Panc1 (cell line): ENCODE results near the gene POLG. TPM values are rescaled to one million over a fixed set of nuclear protein-coding genes. Genes with fewer than 3 reads are reported as not detected.
A peak's percentile ranks its signal among the peaks of the same experiment; 100 is the strongest.

ENCODE experiments used
- ATAC-seq: fragments of 200-7000 bp; cut with Tn5 transposase; 2 replicates; pipeline ENCODE4 v1.9.1; 2020; ENCODE audit warnings: mild to moderate bottlenecking, moderate library complexity
- Bru-seq: library from RNA; stranded (reverse); fragments of 400-500 nt; gene quantifications from one replicate; lab custom pipeline; 2021; lab: Mats Ljungman, UMichigan
- BruChase-seq, 2 experiments: library from RNA; stranded (reverse); fragments of 400-500 nt; gene quantifications; one replicate each; lab custom pipeline; 2021; lab: Mats Ljungman, UMichigan
- BruUV-seq: library from RNA; stranded (reverse); fragments of 400-500 nt; replicated peaks from 2 replicates; lab custom pipeline; 2021; lab: Mats Ljungman, UMichigan
- CTCF ChIA-PET: fragments of 300-600 bp; sonication (Branson Sonifier 250); formaldehyde crosslinking; loops from one replicate; lab custom pipeline; 2022; ENCODE audit warnings: antibody characterized with exemption; lab: Charles Lee
- POLR2A ChIA-PET: fragments of 300-600 bp; sonication (Branson Sonifier 250); formaldehyde crosslinking; loops from one replicate; lab custom pipeline; 2022; ENCODE audit warnings: antibody characterized with exemption; lab: Charles Lee
- DNase-seq: peaks from one replicate; pipeline ENCODE4 v3.0.0-alpha.2; 2010; ENCODE audit warnings: low read depth, low spot score
- H3K27ac ChIP-seq: 2 replicates; pipeline ENCODE4 v1.5.1; 2011; ENCODE audit warnings: mild to moderate bottlenecking, low read length, inconsistent platforms
- H3K27me3 ChIP-seq: fragments of 200-500 bp; sonication (Bioruptor generic); 2 replicates; pipeline ENCODE4 v1.6.0; 2014; ENCODE audit warnings: low read length, inconsistent platforms; ENCODE audit not compliant: control insufficient read depth, insufficient read depth
- H3K36me3 ChIP-seq: fragments of 200-500 bp; sonication (Bioruptor generic); 2 replicates; pipeline ENCODE4 v1.5.1; 2014; ENCODE audit warnings: inconsistent platforms, mild to moderate bottlenecking, low read length, moderate library complexity; ENCODE audit not compliant: control insufficient read depth, insufficient read depth
- H3K4me1 ChIP-seq: 2 replicates; pipeline ENCODE4 v1.5.1; 2011; ENCODE audit warnings: inconsistent platforms, mild to moderate bottlenecking, low read length, moderate library complexity; ENCODE audit not compliant: control insufficient read depth, insufficient read depth
- H3K4me3 ChIP-seq, 2 experiments: 2 replicates each; pipeline ENCODE4 v1.5.1; 2011 to 2012; ENCODE audit warnings: low read depth in 2 of 2, low read length in 2 of 2, mild to moderate bottlenecking in 2 of 2, inconsistent platforms in 1 of 2, moderate library complexity in 1 of 2
- H3K9me3 ChIP-seq: fragments of 200-500 bp; sonication (Bioruptor generic); 2 replicates; pipeline ENCODE4 v1.5.1; 2014; ENCODE audit warnings: low read depth, mild to moderate bottlenecking, inconsistent platforms, low read length, moderate library complexity; ENCODE audit not compliant: control insufficient read depth, insufficient read depth
- POLR2AphosphoS5 ChIP-seq: IDR thresholded peaks from 2 replicates; pipeline ENCODE4 v1.6.1; 2012; ENCODE audit warnings: mild to moderate bottlenecking, low read depth, low read length, moderate library complexity
- SIN3A ChIP-seq: IDR thresholded peaks from 2 replicates; pipeline ENCODE4 v1.6.1; 2012; ENCODE audit warnings: low read depth, mild to moderate bottlenecking, low read length, moderate library complexity, borderline replicate concordance; ENCODE audit not compliant: insufficient read depth
- TCF7L2 ChIP-seq: IDR thresholded peaks from 2 replicates; pipeline ENCODE4 v1.6.1; 2011; ENCODE audit warnings: mild to moderate bottlenecking, low read depth, low read length, inconsistent platforms
- in situ Hi-C: cut with HindIII; loops from 2 replicates; pipeline ENCODE4 v1.10.0; 2016; ENCODE audit warnings: low sequenced_read_pairs, low pct_unique_long_range_greater_than_20kb
- intact Hi-C: fragments of 100-400 bp; cut with micrococcal nuclease; formaldehyde crosslinking; loops from one replicate; pipeline ENCODE4 v1.10.0; 2022; ENCODE audit not compliant: unreplicated experiment
- long read RNA-seq: library from polyadenylated mRNA; unstranded; transcript quantifications from one replicate; pipeline ENCODE4 v2.0.0, GENCODE V29; 2021; ENCODE audit not compliant: unreplicated experiment
- polyA plus RNA-seq: library from polyadenylated mRNA; unstranded; fragments of >200 nt; gene quantifications from one replicate; pipeline ENCODE4 v1.2.1, GENCODE V29; 2012; ENCODE audit warnings: missing spikeins; ENCODE audit not compliant: insufficient read length
- total RNA-seq: library from RNA; stranded (reverse); gene quantifications from one replicate; pipeline ENCODE4 v1.2.1, GENCODE V29; 2021; ENCODE audit not compliant: unreplicated experiment
- TF ChIP-seq, protein P1 (sequence below): fragments of 450-650 bp; IDR thresholded peaks from 2 replicates; pipeline ENCODE4 v1.5.1; 2017; ENCODE audit warnings: mild to moderate bottlenecking
- TF ChIP-seq, protein P2 (sequence below), 2 experiments: IDR thresholded peaks; 2 replicates each; pipeline ENCODE4 v1.6.1; 2011 to 2012; ENCODE audit warnings: low read depth in 2 of 2, control low read depth in 1 of 2, low read length in 1 of 2, mild to moderate bottlenecking in 1 of 2, moderate library complexity in 1 of 2; ENCODE audit not compliant: insufficient read depth in 1 of 2

The POLG gene
- total RNA-seq (95.2 TPM), Bru-seq, nascent RNA (percentile 92 among the genes with signal in this experiment), BruChase-seq, experiment 1, labeled RNA remaining after a 2-hour chase (percentile 92 among the genes with signal in this experiment), BruChase-seq, experiment 2, labeled RNA remaining after a 6-hour chase (percentile 90 among the genes with signal in this experiment)
- 84.2 TPM for polyA plus RNA-seq
- long read RNA-seq, full-length matches to known transcripts: 51 of 123 reads
- long read RNA-seq, partial matches to known transcripts: 41 of 123 reads
- long read RNA-seq, other reads (novel, unspliced or antisense): 31 of 123 reads

DNA sequence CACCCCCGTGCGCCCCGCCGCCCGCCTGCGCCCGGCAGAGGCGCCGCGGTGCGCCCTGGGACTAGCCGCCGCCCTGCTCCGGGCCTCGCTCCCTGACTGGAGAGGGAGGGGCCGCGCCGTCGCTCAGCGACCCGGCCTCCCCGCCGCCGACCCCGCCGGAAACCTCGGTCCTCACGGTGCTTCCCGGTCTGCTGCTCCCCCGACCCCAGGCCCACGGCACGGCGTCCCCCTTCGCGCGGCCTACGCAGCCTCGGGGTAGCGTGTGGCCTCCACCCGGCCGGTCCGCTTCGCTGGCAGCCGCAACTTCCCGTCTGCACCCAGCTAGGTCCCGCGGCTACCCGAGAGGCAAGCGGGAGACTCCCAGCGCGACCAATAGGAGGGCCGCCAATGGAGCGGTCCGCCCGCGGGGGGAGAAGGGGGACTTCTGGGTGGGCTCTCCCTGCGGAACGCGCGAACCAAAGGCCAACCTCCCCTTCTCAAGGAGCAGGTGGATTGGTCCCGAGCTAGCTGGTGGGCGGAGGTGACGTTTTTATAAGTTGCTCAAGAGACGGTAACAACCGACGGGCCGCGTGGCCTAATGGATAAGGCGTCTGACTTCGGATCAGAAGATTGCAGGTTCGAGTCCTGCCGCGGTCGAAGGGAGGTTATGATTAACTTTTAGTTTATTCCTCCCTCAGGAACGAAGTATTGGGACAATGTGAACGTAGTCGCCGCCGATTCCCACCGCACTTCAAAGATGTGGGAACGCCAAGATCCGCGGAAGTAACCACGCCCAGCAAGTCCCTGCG lies at the start of gene POLG:
POLG (minus strand) TSS at position 315 of the 788 bp plus-strand sequence. CDS start 1,070 bp downstream, outside the sequence.
- ATAC-seq (peak; percentile 95), DNase-seq (peak; percentile 97)
- in situ Hi-C loops: no loop called here
- POLR2A ChIA-PET: interaction anchor here (0.7 kb wide), 1 partner anchor 37 kb away, joined by 3 read pairs; no protein-coding TSS in a partner anchor
- peaks cover 32% of the 10 kb centered on the region for H3K4me1 ChIP-seq
- H3K4me3 ChIP-seq: peak within 1 kb of the TSS; percentile 95 to 96
- intact Hi-C loops: no loop called here
- peak within 1 kb of the TSS; percentile 93 for H3K27ac ChIP-seq
- BruUV-seq: no TSS peak
- TF ChIP-seq TCF7L2: peak; percentile 96
- TF ChIP-seq POLR2AphosphoS5: peak; percentile 97
- TF ChIP-seq, protein P1, sequence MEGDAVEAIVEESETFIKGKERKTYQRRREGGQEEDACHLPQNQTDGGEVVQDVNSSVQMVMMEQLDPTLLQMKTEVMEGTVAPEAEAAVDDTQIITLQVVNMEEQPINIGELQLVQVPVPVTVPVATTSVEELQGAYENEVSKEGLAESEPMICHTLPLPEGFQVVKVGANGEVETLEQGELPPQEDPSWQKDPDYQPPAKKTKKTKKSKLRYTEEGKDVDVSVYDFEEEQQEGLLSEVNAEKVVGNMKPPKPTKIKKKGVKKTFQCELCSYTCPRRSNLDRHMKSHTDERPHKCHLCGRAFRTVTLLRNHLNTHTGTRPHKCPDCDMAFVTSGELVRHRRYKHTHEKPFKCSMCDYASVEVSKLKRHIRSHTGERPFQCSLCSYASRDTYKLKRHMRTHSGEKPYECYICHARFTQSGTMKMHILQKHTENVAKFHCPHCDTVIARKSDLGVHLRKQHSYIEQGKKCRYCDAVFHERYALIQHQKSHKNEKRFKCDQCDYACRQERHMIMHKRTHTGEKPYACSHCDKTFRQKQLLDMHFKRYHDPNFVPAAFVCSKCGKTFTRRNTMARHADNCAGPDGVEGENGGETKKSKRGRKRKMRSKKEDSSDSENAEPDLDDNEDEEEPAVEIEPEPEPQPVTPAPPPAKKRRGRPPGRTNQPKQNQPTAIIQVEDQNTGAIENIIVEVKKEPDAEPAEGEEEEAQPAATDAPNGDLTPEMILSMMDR: no peak
- peak; percentile 93; the same call in 1 of the 2 replicates for TF ChIP-seq SIN3A
- TF ChIP-seq, protein P2, sequence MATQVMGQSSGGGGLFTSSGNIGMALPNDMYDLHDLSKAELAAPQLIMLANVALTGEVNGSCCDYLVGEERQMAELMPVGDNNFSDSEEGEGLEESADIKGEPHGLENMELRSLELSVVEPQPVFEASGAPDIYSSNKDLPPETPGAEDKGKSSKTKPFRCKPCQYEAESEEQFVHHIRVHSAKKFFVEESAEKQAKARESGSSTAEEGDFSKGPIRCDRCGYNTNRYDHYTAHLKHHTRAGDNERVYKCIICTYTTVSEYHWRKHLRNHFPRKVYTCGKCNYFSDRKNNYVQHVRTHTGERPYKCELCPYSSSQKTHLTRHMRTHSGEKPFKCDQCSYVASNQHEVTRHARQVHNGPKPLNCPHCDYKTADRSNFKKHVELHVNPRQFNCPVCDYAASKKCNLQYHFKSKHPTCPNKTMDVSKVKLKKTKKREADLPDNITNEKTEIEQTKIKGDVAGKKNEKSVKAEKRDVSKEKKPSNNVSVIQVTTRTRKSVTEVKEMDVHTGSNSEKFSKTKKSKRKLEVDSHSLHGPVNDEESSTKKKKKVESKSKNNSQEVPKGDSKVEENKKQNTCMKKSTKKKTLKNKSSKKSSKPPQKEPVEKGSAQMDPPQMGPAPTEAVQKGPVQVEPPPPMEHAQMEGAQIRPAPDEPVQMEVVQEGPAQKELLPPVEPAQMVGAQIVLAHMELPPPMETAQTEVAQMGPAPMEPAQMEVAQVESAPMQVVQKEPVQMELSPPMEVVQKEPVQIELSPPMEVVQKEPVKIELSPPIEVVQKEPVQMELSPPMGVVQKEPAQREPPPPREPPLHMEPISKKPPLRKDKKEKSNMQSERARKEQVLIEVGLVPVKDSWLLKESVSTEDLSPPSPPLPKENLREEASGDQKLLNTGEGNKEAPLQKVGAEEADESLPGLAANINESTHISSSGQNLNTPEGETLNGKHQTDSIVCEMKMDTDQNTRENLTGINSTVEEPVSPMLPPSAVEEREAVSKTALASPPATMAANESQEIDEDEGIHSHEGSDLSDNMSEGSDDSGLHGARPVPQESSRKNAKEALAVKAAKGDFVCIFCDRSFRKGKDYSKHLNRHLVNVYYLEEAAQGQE (IDR thresholded peaks at IDR 0.05; ENCODE audit: insufficient read depth in 1 of 2, low read depth in 2 of 2, low read length in 1 of 2): no peak
- H3K9me3 ChIP-seq: no peaks in the 10 kb centered on the region
- H3K36me3 ChIP-seq: peaks cover 33% of the 10 kb centered on the region
- no peaks in the 10 kb centered on the region for H3K27me3 ChIP-seq
- CTCF ChIA-PET: interaction anchor here (0.5 to 0.8 kb wide), 2 partner anchors 22 to 94 kb away, joined by 4 to 10 read pairs; no protein-coding TSS in a partner anchor

DNA sequence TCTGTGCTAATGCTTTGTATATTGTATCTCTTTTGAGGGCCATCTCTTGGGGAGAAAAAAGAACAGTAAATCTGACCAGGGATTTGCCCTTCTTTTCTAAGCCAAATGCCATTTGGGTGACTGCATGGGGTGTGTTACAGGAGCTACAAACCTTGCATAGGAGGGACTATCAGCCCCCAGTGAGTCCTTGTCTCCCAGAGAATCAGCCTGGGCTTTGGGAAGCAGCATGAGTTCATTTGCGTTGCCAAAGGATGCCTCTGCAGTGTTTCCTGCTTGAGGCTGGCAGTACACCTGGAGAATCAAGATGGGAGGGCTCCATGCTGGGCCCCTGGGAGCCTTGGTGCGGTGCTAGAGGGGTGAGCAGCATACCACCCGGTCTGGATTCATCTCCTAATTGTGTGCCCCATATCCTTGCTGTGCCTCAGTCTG lies 49.6 kb upstream of the POLG start:
- Histone ChIP-seq H3K27me3 (no peaks in the 10 kb centered on the region; the same call in 1 of the 2 replicates), H3K27ac (no peak overlapping the region), H3K4me3 (no peak overlapping the region), H3K36me3 (no peaks in the 10 kb centered on the region), H3K9me3 (no peaks in the 10 kb centered on the region), H3K4me1 (no peaks in the 10 kb centered on the region)
- intact Hi-C loops: no loop called here
- in situ Hi-C loops: no loop called here
- no TSS peak for BruUV-seq
- POLR2A ChIA-PET: no interaction called here
- DNase-seq (no peak), ATAC-seq (no peak)
- CTCF ChIA-PET: no interaction called here
- TF ChIP-seq TCF7L2 (no peak), POLR2AphosphoS5 (no peak), SIN3A (no peak)
- TF ChIP-seq, protein P2 (IDR thresholded peaks at IDR 0.05; ENCODE audit: insufficient read depth in 1 of 2, low read depth in 2 of 2, low read length in 1 of 2): no peak
- TF ChIP-seq, protein P1: no peak
